ENCODE data around the gene UGT1A6. TPM values are rescaled to one million over a fixed set of nuclear protein-coding genes. Genes with fewer than 3 reads are reported as not detected.
"Not testable (repeated sequence)": the region's sequence is repeated elsewhere in the genome, so short reads cannot be mapped to it uniquely, and the experiment has no call there.

The UGT1A6 gene
- not detected in 2 replicates for total RNA-seq

DNA sequence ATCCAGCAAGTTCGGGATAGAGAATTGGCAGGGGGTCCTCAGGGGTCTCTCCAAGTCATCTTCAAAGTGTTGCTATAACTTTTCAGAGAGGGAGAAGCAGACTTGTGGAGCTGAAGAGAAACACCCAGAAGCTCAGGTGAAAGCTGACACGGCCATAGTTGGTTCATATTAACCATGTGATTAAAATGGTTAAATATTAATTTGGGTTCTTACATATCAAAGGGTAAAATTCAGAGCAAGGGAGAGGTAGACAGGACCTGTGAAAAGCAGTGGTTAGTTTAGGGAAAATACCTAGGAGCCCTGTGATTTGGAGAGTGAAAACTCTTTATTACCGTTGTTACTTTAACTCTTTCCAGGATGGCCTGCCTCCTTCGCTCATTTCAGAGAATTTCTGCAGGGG is at the start of gene UGT1A6:
UGT1A6 (plus strand) TSS at position 243 of the 400 bp plus-strand sequence; CDS start at position 358, 115 bp downstream.
- H3K9me3 ChIP-seq (ENCODE audit: low read depth, low read length): no peaks in the 10 kb centered on the region
- H3K4me3 ChIP-seq (ENCODE audit: insufficient read depth, low read length): no peak within 1 kb of the TSS
- H3K27me3 ChIP-seq (ENCODE audit: insufficient read depth, low read length): peaks cover 8% of the 10 kb centered on the region
- no peak within 1 kb of the TSS for H3K4me2 ChIP-seq (ENCODE audit: insufficient read depth, low read length)
- H3K4me1 ChIP-seq (ENCODE audit: insufficient read depth, low read length): peaks cover 6% of the 10 kb centered on the region
- H3K36me3 ChIP-seq (ENCODE audit: insufficient read depth, low read length): no peaks in the 10 kb centered on the region
- H2AFZ ChIP-seq (ENCODE audit: low read length): no peak within 1 kb of the TSS
- H3K79me2 ChIP-seq (ENCODE audit: insufficient read depth, low read length): no peaks in the 10 kb centered on the region
- DNase-seq (ENCODE audit: insufficient read length, low spot score, missing footprints): no peak
- H3K27ac ChIP-seq (ENCODE audit: low read depth, low read length): no peak within 1 kb of the TSS
- no peaks in the 10 kb centered on the region for H4K20me1 ChIP-seq (ENCODE audit: insufficient read depth, low read length)
- TF ChIP-seq, protein P1, sequence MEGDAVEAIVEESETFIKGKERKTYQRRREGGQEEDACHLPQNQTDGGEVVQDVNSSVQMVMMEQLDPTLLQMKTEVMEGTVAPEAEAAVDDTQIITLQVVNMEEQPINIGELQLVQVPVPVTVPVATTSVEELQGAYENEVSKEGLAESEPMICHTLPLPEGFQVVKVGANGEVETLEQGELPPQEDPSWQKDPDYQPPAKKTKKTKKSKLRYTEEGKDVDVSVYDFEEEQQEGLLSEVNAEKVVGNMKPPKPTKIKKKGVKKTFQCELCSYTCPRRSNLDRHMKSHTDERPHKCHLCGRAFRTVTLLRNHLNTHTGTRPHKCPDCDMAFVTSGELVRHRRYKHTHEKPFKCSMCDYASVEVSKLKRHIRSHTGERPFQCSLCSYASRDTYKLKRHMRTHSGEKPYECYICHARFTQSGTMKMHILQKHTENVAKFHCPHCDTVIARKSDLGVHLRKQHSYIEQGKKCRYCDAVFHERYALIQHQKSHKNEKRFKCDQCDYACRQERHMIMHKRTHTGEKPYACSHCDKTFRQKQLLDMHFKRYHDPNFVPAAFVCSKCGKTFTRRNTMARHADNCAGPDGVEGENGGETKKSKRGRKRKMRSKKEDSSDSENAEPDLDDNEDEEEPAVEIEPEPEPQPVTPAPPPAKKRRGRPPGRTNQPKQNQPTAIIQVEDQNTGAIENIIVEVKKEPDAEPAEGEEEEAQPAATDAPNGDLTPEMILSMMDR (IDR thresholded peaks at IDR 0.05; ENCODE audit: extremely low read depth, low read depth, low read length): no peak

DNA sequence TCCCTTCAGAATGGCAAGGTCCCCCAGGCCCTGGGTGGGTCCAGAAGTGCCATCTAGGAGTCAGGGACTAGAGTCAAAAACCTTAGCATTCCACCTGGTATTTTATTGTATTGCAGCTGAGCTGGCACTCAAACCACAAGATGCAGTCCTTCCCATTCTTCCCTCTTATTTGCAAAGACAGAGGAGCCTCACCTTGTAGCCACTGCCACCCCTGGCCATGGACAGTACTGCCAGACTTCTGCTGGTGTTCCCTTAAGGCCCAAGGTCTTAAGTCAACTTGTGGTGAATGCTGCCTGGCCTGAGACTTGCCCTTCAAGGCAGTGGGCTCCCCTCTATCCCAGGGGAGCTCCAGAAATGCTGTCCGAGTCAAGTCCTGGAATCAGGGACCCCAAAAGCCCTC is 49.6 kb upstream of the UGT1A6 start:
- Histone ChIP-seq H3K4me1 (ENCODE audit: insufficient read depth, low read length) (no peaks in the 10 kb centered on the region), H4K20me1 (ENCODE audit: insufficient read depth, low read length) (no peaks in the 10 kb centered on the region), H3K4me2 (ENCODE audit: insufficient read depth, low read length) (no peak overlapping the region), H3K79me2 (ENCODE audit: insufficient read depth, low read length) (no peaks in the 10 kb centered on the region), H3K27me3 (ENCODE audit: insufficient read depth, low read length) (no peaks in the 10 kb centered on the region), H3K4me3 (ENCODE audit: insufficient read depth, low read length) (no peak overlapping the region), H2AFZ (ENCODE audit: low read length) (no peak overlapping the region), H3K27ac (ENCODE audit: low read depth, low read length) (no peak overlapping the region), H3K9me3 (ENCODE audit: low read depth, low read length) (no peaks in the 10 kb centered on the region), H3K36me3 (ENCODE audit: insufficient read depth, low read length) (no peaks in the 10 kb centered on the region)
- DNase-seq (ENCODE audit: insufficient read length, low spot score, missing footprints): peak; percentile 6
- TF ChIP-seq, protein P1 (IDR thresholded peaks at IDR 0.05; ENCODE audit: extremely low read depth, low read depth, low read length): peak; percentile 27

DNA sequence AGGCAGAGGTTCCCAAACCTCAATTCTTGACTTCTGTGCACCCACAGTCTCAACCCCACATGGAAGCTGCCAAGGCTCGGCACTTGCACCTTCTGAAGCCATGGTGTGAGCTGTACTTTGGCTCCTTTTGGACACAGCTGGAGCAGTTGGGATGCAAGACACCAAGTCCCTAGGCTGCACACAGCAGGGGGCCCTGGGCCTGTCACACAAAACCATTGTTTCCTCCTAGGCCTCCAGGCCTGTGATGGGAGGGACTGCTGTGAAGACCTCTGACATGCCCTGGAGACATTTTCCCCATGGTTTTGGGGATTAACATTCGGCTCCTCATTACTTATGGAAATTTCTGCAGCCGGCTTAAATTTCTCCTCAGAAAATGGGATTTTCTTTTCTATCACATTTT is 46.7 kb upstream of the UGT1A6 start:
- H3K27me3 ChIP-seq (ENCODE audit: insufficient read depth, low read length); H3K4me1 ChIP-seq (ENCODE audit: insufficient read depth, low read length); H3K9me3 ChIP-seq (ENCODE audit: low read depth, low read length); H3K27ac ChIP-seq (ENCODE audit: low read depth, low read length); DNase-seq (ENCODE audit: insufficient read length, low spot score, missing footprints); H3K36me3 ChIP-seq (ENCODE audit: insufficient read depth, low read length); H2AFZ ChIP-seq (ENCODE audit: low read length); H4K20me1 ChIP-seq (ENCODE audit: insufficient read depth, low read length); H3K4me3 ChIP-seq (ENCODE audit: insufficient read depth, low read length); H3K79me2 ChIP-seq (ENCODE audit: insufficient read depth, low read length); H3K4me2 ChIP-seq (ENCODE audit: insufficient read depth, low read length): not testable (repeated sequence)

DNA sequence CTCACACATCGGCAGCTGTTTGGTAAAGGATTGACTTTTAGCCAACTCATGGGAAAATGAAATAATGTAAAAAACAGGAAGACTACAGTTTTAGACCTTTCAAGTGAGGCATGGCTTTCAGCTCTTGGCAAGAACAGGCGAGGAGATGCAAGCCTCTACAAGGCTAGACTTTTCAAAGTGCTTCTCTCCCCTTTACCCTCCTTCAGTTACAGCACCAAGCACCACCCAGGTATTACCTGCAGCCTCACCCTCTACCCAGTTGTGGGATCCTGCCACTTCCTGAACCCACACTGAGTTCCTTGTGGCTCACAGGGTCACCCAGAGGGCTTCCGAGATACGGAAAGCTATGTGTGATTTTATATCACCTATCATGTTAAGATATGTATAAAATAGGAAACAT is 41.7 kb upstream of the UGT1A6 start:
- H4K20me1 ChIP-seq (ENCODE audit: insufficient read depth, low read length): no peaks in the 10 kb centered on the region
- no peak overlapping the region for H3K4me2 ChIP-seq (ENCODE audit: insufficient read depth, low read length)
- no peak overlapping the region for H3K4me3 ChIP-seq (ENCODE audit: insufficient read depth, low read length)
- H3K36me3 ChIP-seq (ENCODE audit: insufficient read depth, low read length): no peaks in the 10 kb centered on the region
- H2AFZ ChIP-seq (ENCODE audit: low read length): no peak overlapping the region
- TF ChIP-seq, protein P1 (IDR thresholded peaks at IDR 0.05; ENCODE audit: extremely low read depth, low read depth, low read length): no peak
- H3K27ac ChIP-seq (ENCODE audit: low read depth, low read length): no peak overlapping the region
- no peaks in the 10 kb centered on the region for H3K9me3 ChIP-seq (ENCODE audit: low read depth, low read length)
- no peaks in the 10 kb centered on the region for H3K79me2 ChIP-seq (ENCODE audit: insufficient read depth, low read length)
- peaks cover 5% of the 10 kb centered on the region for H3K27me3 ChIP-seq (ENCODE audit: insufficient read depth, low read length)
- no peaks in the 10 kb centered on the region for H3K4me1 ChIP-seq (ENCODE audit: insufficient read depth, low read length)
- DNase-seq (ENCODE audit: insufficient read length, low spot score, missing footprints): no peak

Measured in osteoblast (primary cell).